Breast epithelium (tissue), 4 donors: ENCODE results near the gene TBC1D1. TPM values are rescaled to one million over a fixed set of nuclear protein-coding genes. Genes with fewer than 3 reads are reported as not detected.

Source experiments
- DNase-seq, 2 donors: peaks; one replicate each; pipeline ENCODE4 v3.0.0-alpha.2; 2019; ENCODE audit warnings: low spot score in 2 of 2
- H3K27ac ChIP-seq, 2 donors: fragments of 200-600 bp; sonication (generic) in 1 of 2; one replicate each; pipeline ENCODE4 v1.5.1; 2016 to 2019; ENCODE audit warnings: mild to moderate bottlenecking in 1 of 2
- H3K27me3 ChIP-seq, 2 donors: fragments of 200-600 bp; sonication (generic) in 1 of 2; one replicate each; pipeline versions ENCODE4 v1.5.1 to v1.6.0; 2017 to 2019; ENCODE audit warnings: control low read depth in 1 of 2, mild to moderate bottlenecking in 1 of 2
- H3K36me3 ChIP-seq: fragments of 200-600 bp; one replicate; pipeline ENCODE4 v1.5.1; 2019
- H3K4me1 ChIP-seq, 2 donors: fragments of 200-600 bp; sonication (generic); one replicate each; pipeline ENCODE4 v1.5.1; 2016 to 2019; ENCODE audit warnings: control low read depth in 1 of 2
- H3K4me3 ChIP-seq, 3 donors: fragments of 200-600 bp; sonication (generic); 1 replicate in 2 of 3; 2 replicates in 1 of 3; pipeline ENCODE4 v1.5.1; 2016 to 2019; ENCODE audit warnings: mild to moderate bottlenecking in 3 of 3, moderate library complexity in 2 of 3
- H3K9me3 ChIP-seq, 2 donors: fragments of 200-600 bp; sonication (generic) in 1 of 2; one replicate each; pipeline ENCODE4 v1.5.1; 2016 to 2019; ENCODE audit warnings: control low read depth in 1 of 2
- POLR2A ChIP-seq: fragments of 450-650 bp; IDR thresholded peaks from one replicate; pipeline ENCODE4 v1.6.1; 2016; ENCODE audit warnings: antibody characterized with exemption, mild to moderate bottlenecking, moderate library complexity
- POLR2AphosphoS5 ChIP-seq, 3 donors: sonication (generic); formaldehyde crosslinking; IDR thresholded peaks; one replicate each; pipeline ENCODE4 v1.6.1; 2017; ENCODE audit warnings: antibody characterized with exemption in 3 of 3
- intact Hi-C: fragments of 100-400 bp; cut with DNase I; formaldehyde crosslinking; loops from one replicate; pipeline ENCODE4 v1.15.1; 2023; ENCODE audit warnings: low total_unique reads
- total RNA-seq, 3 donors: library from RNA; depleted of rRNA; stranded (reverse); fragments of >200 nt; gene quantifications; one replicate each; pipeline ENCODE4 v1.1.0, GENCODE V29; 2016
- TF ChIP-seq, protein P1 (sequence below), 3 donors: fragments of 450-650 bp; IDR thresholded peaks; one replicate each; pipeline ENCODE4 v1.5.1; 2016 to 2017; ENCODE audit warnings: antibody characterized with exemption in 3 of 3, mild to moderate bottlenecking in 3 of 3, moderate library complexity in 3 of 3

The TBC1D1 gene
- total RNA-seq, 3 donors from 2014 or later = 55.2 to 80.9 (median 63.9) TPM

DNA sequence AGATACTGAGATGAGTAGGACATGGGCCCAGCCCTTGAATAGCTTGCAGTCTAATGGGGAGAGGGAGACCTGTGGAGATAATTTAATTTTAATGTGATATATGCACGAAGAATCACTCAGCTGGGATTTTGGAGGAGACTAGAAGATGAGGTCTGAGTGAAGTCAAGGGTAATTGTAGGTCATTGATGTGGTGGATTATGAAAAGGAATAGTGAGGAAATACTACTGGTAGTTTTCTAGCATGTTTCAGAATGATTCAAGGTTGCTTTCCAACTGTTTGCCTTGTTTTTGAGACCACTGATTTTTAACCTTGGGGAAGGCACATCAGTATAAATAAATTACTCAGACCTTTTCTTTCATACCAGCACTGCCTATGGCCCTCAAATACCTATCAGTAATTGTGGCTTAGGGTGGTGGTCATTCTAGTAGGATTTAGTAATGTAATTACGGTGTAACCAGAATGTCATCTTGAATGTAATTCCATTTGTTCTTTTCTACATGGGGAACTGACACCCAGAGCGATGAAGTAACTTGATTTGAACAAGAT, 94.9 kb downstream of the TBC1D1 start:
- H3K4me3 ChIP-seq = no peak overlapping the region
- DNase-seq = no peak
- no peaks in the 10 kb centered on the region for H3K27me3 ChIP-seq
- TF ChIP-seq POLR2AphosphoS5 (IDR thresholded peaks at IDR 0.05) (no peak), POLR2A (no peak)
- intact Hi-C loops = no loop called here
- H3K27ac ChIP-seq = no peak overlapping the region
- no peaks in the 10 kb centered on the region for H3K36me3 ChIP-seq
- H3K4me1 ChIP-seq = no peaks in the 10 kb centered on the region
- H3K9me3 ChIP-seq = no peaks in the 10 kb centered on the region

DNA sequence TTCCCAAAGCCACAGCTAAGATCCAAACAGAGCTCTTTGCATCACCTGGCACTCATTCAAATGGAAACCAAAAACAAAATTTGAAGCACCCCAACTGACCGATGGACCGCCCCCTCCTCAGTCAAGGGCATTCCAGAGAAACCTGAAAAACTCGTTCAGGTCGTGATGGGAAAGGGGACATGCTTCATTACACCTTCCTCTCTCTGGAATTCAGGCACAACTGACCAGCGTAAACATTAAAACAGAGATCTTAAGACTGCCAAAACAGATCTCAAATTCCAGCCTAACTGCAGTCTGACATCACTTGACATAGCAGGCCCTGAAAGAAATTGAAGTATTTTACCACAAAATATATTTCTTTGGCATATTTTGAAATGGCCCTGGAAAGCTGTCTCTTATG, 97.8 kb downstream of the TBC1D1 start:
- H3K27ac ChIP-seq = peak overlapping the region; percentile 41 to 50
- H3K4me1 ChIP-seq = no peaks in the 10 kb centered on the region
- H3K4me3 ChIP-seq = no peak overlapping the region
- TF ChIP-seq POLR2A = no peak
- TF ChIP-seq, protein P1, sequence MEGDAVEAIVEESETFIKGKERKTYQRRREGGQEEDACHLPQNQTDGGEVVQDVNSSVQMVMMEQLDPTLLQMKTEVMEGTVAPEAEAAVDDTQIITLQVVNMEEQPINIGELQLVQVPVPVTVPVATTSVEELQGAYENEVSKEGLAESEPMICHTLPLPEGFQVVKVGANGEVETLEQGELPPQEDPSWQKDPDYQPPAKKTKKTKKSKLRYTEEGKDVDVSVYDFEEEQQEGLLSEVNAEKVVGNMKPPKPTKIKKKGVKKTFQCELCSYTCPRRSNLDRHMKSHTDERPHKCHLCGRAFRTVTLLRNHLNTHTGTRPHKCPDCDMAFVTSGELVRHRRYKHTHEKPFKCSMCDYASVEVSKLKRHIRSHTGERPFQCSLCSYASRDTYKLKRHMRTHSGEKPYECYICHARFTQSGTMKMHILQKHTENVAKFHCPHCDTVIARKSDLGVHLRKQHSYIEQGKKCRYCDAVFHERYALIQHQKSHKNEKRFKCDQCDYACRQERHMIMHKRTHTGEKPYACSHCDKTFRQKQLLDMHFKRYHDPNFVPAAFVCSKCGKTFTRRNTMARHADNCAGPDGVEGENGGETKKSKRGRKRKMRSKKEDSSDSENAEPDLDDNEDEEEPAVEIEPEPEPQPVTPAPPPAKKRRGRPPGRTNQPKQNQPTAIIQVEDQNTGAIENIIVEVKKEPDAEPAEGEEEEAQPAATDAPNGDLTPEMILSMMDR (IDR thresholded peaks at IDR 0.05) = no peak
- no peak for TF ChIP-seq POLR2AphosphoS5 (IDR thresholded peaks at IDR 0.05)
- no peak for DNase-seq
- intact Hi-C loops = no loop called here
- H3K27me3 ChIP-seq = no peaks in the 10 kb centered on the region
- no peaks in the 10 kb centered on the region for H3K9me3 ChIP-seq
- H3K36me3 ChIP-seq = no peaks in the 10 kb centered on the region

DNA sequence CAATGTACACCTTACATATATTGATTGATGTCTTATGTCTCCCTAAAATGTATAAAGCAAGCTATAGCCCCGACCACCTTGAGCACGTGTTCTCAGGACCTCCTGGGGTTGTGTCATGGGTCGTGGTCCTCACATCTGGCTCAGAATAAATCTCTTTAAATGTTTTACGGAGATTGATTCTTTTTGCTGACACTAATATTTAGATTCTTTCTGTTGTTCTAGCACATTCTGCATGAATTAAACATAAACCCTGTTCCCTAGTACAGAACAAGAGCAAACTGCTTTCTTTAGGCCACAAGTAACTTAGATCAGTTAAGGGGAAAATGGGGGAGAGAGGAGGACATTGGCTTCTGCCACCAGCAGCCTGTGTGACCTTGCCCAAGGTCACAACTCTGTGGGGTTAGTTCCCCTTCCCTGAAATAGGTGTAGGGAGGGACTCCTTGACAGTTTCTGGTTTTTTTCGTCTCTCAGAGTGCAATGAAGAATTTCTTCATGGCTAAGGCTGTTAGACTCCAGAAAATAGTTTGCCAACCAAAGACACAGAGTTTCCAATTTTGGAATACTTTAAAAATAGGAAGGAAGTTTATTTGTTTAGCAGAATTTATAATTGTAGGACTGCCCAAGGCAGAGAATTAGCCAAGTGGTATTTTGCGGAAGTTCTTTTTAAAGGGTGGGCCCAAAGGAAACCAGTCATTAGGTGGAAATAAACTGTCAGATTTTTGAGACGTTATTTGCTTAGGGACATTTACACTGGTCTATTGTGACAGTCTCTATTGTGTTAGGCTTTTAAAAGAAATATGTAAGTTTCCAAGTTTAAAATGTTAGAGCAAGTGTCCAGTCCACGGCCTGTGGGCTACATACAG, 98.7 kb downstream of the TBC1D1 start:
- intact Hi-C loops = no loop called here
- H3K4me1 ChIP-seq = no peaks in the 10 kb centered on the region

DNA sequence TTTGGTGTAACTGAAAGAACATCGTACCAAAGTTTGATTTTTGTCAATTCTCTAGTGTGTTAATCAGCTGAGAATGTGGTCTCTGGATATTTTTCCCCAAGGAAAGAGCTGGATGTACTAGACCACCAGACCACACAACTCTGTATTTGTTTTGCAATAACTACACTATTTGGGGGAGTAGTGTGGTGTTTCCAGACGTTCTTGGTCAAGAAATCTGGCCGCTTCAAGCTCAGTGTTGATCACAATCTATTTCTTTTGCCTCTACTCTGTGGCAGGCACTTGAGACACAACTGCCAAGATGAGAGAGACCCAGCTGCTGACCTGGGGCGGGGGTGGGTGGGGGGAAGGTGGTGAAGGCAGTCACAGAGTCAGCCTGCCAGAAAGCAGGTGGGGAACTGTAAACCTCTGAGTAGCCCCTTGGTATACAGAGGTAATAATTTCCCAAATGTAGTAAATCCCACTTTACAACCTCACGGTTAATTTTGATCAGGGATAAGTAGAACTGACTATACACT, 99.9 kb downstream of the TBC1D1 start:
- Histone ChIP-seq H3K4me1 (no peaks in the 10 kb centered on the region), H3K36me3 (no peaks in the 10 kb centered on the region), H3K27ac (peak overlapping the region; percentile 50 to 57), H3K27me3 (no peaks in the 10 kb centered on the region), H3K4me3 (no peak overlapping the region), H3K9me3 (no peaks in the 10 kb centered on the region)
- TF ChIP-seq POLR2A (no peak), POLR2AphosphoS5 (IDR thresholded peaks at IDR 0.05) (no peak)
- TF ChIP-seq, protein P1 (IDR thresholded peaks at IDR 0.05) = no peak
- intact Hi-C loops = no loop called here
- DNase-seq = no peak

More for the DNA sequence above, 98.7 kb downstream of the TBC1D1 start:
- no peaks in the 10 kb centered on the region for H3K27me3 ChIP-seq
- TF ChIP-seq POLR2A = no peak
- TF ChIP-seq POLR2AphosphoS5 (IDR thresholded peaks at IDR 0.05) = no peak
- TF ChIP-seq, protein P1 (IDR thresholded peaks at IDR 0.05) = no peak
- no peaks in the 10 kb centered on the region for H3K9me3 ChIP-seq
- H3K36me3 ChIP-seq = no peaks in the 10 kb centered on the region
- H3K27ac ChIP-seq = peak overlapping the region; percentile 41 to 50
- H3K4me3 ChIP-seq = no peak overlapping the region
- no peak for DNase-seq

DNA sequence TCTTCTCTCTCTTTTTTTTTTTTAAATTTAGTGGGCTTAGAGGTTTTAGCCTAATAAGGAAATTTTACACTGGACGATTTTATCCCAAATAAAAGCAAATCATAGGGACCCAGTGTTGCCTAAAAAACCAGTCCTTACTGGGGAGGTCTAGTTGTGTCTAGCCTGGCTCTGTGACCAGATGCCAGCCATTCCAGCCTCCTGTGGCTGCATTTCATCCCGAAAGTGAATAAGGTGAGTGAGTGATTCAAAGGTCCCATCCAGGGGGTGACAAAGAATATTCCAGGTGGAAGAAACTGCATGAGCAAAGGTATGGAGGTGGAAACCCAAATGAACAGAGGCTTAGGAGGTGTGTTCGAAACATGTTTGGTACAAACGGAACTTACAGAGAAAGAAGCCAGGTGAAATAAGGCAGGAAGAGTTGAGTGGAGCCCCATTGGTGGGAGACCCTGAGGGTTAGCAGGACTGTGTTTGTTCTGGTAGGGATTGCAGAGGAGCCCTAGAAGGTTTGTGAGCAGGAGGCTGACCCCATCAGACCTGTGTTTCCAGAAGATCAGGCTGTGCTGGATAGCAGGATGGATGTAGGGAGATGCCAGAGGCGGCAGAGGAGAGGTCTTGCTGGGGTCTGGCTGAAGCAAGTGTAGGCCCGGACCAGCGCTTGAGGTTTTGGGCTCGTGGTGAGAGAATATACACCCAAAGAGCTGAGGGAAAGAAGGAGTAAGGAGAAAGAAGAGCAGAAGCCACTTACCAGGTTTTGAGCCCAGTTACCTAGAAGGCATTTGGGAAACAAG, 100.9 kb downstream of the TBC1D1 start:
- H3K36me3 ChIP-seq = no peaks in the 10 kb centered on the region
- H3K27me3 ChIP-seq = no peaks in the 10 kb centered on the region
- peak overlapping the region in 1 of 2 donors; percentile 21 for H3K27ac ChIP-seq
- DNase-seq = no peak
- TF ChIP-seq, protein P1 (IDR thresholded peaks at IDR 0.05) = no peak
- TF ChIP-seq POLR2AphosphoS5 (IDR thresholded peaks at IDR 0.05) (no peak), POLR2A (no peak)
- intact Hi-C loops = no loop called here
- no peaks in the 10 kb centered on the region for H3K4me1 ChIP-seq
- H3K4me3 ChIP-seq = no peak overlapping the region
- no peaks in the 10 kb centered on the region for H3K9me3 ChIP-seq
